ENCODE measurements around the gene ZNF865.

Gene ZNF865

DNA sequence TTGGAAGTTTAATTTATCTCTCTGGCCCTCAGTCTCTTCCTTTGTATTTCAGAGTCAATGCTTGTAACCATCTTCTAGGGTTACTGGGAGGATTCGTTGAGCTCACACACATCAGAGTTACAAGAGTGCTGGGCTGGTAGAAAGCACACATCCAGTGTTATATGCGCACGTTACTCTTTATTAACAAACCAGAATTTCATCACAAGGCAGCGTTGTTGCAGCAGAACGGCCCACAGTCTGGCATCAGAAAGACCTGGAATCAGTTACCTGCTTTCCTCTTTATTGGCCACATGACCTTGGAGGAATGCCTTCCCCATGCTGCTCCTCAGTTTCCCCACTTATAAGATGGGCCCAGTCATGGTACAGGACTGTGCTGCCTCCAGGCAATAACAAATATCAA is 3.9 kb downstream of the ZNF865 start:
- no peak for DNase-seq

DNA sequence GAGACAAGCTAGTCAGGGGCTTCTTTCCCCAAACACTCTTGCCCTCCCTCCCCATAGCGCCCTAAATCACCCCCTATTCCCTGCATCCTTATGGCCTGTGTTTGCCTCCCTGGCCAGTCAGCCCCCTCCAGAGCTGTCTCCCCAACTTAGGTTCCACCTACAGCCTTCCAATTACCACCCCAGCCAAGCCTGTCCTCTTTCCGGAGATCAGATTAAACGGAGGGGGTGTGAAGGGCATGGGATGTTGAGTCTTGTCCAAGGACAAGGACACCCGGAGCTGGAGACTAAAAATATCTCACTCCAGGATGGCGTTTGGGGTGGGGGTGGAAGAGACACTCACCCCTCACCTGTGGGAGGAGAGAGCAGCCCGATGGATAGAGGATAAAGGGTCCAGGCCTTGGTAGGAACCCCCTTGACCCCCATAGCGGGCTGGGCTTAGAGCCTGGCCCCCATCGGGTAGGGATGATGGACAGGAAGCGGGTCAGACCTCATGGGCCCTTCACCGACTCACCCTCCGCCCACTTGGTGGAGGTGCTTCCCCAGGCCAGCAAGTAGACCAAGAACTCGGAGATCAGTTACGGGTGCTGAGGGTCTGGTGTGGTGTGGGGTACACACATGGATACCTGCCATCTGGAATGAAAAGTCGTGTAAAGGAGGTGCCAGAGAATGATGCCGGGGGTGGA is 6.0 kb downstream of the ZNF865 start:
- DNase-seq = no peak

DNA sequence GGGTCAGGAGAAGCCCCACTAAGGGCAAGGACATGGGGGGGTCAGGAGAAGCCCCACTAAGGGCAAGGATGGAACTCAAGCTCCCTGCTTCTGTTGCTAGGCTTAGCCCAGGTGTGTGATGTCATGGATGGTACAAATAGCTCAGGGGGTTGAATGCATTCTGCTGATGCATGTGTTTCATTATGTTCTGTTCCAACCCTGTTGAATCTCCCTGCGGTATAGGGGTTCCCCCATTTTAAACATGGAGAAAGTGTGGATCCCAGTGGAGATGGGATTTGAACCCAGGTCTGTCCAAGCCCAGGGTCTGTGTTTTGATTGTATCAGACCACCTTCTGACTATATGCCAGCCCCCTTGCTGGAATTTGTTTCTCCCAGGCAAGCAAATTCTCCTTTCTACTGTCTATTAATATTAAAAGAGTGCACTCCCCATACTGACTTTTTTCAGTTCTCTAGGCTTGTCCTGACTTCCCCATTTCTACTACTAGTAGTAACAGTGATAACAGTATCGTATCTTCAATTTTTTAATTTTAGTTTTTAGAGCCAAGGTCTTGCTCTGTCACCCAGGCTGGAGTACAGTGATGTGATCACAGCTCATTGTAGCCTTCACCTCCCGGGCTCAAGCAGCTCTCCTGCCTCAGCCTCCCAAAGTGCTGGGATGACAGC is 6.7 kb downstream of the ZNF865 start:
- DNase-seq = no peak

DNA sequence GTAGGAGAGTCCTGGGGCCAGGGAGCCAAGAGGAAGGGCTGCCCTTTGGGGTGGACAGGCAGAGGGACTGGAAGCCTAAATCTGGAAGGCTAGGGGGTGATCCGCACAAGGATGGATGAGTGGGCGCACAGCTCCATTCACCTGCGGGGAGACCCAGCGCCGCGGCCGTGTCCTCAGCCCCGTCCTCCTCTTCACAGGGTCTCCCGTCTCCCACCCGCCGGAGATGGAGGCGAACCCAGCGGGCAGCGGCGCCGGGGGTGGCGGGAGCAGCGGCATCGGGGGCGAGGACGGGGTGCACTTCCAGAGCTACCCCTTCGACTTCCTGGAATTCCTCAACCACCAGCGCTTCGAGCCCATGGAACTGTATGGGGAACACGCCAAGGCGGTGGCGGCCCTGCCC is 7.9 kb downstream of the ZNF865 start:
- DNase-seq = no peak

DNA sequence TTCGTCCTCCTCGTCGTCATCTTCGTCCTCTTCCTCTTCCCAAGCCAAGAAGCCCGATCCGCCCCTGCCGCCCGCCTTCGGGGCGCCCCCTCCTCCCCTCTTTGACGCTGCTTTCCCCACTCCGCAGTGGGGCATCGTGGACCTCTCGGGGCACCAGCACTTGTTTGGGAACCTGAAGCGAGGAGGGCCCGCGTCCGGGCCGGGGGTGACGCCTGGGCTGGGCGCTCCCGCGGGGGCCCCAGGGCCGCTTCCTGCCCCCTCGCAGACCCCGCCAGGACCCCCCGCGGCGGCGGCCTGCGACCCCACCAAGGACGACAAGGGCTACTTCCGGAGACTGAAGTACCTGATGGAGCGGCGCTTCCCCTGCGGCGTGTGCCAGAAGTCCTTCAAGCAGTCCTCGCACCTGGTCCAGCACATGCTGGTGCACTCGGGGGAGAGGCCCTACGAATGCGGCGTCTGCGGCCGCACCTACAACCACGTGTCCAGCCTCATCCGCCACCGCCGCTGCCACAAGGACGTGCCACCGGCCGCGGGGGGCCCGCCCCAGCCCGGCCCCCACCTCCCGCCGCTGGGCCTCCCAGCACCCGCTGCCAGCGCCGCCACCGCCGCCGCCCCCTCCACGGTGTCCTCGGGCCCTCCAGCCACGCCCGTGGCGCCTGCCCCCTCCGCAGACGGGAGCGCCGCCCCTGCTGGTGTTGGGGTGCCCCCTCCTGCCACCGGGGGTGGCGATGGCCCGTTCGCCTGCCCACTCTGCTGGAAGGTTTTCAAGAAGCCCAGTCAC is 8.7 kb downstream of the ZNF865 start:
- DNase-seq = no peak

DNA sequence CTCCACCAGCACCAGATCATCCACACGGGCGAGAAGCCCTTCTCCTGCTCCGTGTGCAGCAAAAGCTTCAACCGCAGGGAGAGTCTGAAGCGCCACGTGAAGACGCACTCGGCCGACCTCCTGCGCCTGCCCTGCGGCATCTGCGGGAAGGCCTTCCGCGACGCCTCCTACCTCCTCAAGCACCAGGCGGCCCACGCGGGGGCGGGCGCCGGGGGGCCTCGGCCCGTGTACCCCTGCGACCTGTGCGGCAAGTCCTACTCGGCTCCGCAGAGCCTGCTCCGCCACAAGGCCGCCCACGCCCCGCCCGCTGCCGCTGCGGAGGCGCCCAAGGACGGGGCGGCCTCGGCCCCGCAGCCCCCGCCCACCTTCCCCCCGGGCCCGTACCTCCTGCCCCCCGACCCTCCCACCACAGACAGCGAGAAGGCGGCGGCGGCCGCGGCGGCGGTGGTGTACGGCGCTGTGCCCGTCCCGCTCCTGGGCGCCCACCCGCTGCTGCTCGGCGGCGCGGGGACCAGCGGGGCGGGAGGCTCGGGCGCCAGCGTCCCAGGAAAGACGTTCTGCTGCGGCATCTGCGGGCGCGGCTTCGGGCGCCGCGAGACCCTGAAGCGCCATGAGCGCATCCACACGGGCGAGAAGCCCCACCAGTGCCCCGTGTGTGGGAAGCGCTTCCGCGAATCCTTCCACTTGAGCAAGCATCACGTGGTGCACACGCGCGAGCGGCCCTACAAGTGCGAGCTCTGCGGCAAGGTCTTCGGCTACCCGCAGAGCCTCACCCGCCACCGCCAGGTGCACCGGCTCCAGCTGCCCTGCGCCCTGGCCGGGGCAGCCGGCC is 9.5 kb downstream of the ZNF865 start:
- no peak for DNase-seq

DNA sequence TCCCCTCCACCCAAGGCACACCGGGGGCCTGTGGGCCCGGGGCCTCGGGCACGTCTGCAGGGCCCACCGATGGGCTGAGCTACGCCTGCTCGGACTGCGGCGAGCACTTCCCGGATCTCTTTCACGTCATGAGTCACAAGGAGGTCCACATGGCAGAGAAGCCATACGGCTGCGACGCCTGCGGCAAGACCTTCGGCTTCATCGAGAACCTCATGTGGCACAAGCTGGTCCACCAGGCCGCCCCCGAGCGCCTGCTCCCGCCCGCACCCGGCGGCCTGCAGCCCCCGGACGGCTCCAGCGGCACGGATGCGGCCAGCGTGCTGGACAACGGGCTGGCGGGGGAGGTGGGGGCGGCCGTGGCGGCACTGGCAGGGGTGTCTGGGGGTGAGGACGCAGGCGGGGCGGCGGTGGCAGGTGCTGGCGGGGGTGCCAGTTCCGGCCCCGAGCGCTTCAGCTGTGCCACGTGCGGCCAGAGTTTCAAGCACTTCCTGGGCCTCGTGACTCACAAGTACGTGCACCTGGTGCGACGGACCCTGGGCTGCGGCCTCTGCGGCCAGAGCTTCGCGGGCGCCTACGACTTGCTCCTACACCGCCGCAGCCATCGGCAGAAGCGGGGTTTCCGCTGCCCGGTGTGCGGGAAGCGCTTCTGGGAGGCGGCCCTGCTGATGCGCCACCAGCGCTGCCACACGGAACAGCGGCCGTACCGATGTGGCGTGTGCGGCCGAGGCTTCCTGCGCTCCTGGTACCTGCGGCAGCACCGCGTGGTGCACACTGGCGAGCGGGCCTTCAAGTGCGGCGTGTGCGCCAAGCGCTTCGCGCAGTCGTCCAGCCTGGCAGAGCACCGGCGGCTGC is 10.3 kb downstream of the ZNF865 start:
- DNase-seq = no peak

DNA sequence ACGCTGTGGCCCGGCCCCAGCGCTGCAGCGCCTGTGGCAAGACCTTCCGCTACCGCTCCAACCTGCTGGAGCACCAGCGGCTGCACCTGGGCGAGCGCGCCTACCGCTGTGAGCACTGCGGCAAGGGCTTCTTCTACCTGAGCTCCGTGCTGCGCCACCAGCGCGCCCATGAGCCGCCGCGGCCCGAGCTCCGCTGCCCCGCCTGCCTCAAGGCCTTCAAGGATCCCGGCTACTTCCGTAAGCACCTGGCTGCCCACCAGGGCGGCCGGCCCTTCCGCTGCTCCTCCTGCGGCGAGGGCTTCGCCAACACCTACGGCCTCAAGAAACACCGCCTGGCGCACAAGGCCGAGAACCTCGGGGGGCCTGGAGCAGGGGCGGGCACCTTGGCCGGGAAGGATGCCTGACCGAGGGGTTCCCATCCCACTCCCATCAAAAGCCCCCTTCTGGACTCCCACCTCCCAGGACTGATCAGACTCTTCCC is 11.0 kb downstream of the ZNF865 start:
- no peak for DNase-seq

DNA sequence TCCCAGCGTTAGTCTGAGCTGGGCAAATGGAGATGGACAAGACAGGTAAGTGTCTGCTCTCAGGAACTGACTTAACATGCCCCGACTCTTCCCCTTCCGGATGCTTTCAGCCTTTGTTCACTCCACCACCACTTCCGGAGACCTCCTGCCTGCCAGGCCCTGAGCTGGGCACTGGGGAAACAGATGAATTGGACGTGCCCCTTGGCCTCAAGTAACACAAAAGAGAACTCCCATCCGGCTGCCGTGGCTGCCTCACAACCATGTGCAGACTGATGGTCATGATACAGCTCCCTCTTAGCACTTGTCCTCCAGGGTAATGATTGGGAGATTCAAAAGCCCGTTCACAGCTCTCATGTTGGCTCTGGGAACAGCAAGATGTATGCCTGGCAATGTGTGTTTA is 12.0 kb downstream of the ZNF865 start:
- no peak for DNase-seq

DNA sequence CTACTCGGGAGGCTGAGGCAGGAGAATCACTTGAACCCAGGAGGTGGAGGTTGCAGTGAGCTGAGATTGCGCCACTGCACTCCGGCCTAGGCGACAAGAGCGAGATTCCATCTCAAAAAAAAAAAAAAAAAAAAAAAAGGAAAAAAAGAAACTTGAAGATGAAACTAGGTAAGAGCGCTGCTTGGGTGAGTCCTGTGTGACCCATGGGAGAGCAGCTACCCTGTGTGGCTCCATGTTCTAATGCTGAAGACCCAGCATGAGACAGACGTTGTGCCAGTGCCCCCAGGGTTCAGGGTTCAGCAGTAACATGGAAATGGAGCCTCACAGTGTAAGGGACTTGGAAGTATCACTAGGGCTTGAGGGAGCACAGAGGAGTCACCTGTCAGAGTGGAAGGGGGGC is 13.0 kb downstream of the ZNF865 start:
- DNase-seq = no peak

DNA sequence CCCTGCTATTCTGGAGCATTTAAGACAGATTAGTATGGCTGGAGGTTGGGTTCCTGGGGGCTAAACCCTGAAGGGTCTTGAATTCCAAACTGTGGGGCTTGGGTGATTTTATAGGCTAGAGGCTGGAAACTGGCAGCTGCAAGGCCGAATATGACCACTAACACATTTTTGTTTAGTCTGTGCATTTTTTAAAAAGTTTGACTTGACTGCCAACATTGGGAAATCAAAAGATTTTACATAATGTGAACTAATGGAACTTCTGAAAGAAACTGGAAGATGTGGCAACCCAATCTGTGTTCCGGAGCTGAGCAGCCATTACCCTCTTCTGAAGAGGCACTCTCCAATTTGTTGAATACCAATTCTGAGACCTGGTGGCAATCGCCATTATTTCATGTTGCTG is 13.8 kb downstream of the ZNF865 start:
- DNase-seq = no peak

DNA sequence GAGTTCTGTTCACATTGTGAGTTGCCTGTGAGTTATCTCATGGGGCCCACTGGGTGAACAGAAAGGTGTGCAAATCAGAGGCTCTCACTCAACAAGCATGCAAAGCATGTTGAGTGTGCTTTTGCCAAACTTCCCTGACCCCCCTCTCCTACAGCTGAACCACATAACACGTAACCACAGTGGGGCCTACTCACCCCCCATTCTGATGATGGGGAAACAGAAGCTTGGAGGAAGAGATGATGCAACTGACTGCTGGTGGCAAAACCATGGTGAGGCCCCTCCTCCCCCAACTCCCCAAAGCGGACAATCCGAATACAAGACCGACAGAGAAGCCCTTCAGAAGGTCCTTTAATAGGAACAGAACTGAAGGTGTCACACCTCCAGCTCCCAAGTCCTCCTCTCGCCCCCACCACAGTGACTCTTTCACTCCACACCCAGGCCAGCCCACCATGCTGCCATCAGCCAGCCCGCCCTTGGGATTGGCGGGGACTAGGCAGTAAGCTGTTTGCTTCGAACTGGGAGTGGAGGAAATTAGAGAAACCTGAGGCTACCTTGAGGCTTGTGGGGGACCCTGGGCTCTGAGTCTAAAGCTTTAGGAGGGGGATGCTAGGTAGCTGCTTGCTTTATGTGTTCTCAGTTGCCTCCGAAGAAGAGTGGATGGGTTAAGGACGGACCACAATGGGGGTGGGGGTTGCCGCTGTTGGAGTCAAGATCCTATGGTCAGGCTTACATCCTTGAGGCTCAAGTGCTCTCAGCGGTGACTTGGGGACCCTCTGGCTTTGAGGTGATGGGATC is 15.2 kb downstream of the ZNF865 start:
- DNase-seq = peak; percentile 8

DNA sequence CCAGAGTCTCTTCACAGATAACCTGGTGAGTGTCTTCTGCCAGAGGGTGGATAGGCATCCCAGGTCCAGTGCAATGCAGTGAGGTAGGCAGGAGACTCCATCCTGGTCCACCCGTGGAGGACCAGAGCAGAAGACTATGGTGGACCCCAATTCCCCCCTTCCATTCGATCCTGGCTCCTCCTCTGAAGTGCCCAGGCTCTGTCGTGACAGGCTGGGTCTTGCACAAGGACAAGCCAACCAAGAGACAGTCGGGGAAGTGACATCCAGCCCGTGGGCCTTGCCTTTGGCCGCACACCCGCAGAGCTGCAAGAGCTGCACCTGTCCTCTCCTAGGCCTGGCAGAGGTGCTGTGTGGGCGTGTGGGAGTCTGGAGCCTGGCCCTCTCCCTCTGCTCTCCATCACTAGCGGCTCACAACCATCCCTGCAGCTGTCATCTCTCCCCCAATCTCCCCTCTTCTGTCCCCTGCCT is 15.8 kb downstream of the ZNF865 start:
- no peak for DNase-seq

DNA sequence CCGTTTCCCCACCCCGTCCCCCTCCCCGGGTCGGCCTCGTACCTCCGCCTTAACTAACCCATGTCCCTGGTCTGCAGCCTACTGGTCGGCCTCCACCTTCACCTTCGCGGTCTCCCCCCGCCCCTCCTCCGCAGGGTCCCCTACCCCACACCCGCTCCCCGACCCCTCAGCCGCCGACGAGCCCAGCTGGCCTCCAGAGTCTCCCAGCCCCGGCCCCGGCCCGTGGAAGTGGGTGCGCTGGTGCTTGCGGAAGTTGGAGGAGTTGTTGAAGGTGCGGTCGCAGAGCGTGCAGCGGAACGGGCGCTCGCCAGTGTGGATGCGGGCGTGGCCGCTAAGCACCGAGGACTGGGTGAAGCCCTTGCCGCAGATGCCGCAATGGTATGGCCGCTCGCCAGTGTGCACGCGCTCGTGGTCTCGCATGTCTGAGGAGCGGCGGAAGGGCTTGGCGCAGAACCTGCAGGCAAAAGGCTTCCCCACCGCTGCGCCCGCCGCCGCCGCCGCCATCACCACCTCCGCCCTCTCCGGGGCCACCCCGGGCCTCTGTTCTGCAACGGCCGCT is 16.3 kb downstream of the ZNF865 start:
- no peak for DNase-seq

DNA sequence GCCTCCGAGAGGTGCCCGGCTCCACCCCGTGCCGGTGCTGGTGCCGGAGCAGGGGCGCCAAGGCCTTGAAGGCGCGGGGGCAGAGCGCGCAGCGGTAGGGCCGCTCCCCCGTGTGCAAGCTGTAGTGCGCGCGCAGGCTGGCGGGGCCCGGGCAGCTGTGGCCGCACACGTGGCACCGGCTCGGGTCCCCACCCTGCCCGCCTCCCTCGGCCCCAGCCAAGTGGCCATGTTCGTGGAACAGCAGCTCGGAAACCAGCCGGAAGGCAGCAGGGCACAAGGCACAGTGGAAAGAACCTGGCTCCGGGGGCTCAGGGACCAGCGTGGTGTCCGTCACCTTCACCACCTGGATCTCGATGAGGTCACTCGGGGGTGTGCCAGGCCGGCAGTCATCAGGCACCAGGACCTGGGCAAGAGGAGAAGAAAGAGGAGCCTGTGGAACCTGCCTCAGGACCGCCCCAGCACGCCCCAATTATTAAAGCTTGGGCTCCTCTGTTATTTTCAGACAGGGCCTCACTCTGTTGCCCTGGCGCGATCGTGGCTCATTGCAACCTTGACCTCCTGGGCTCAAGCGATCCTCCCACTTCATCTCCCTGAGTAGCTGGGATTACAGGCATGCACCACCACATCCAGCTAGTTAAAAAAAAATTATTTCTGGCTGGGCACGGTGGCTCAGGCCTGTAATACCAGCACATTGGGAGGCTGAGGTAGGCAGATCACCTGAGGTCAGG is 17.0 kb downstream of the ZNF865 start:
- no peak for DNase-seq

DNA sequence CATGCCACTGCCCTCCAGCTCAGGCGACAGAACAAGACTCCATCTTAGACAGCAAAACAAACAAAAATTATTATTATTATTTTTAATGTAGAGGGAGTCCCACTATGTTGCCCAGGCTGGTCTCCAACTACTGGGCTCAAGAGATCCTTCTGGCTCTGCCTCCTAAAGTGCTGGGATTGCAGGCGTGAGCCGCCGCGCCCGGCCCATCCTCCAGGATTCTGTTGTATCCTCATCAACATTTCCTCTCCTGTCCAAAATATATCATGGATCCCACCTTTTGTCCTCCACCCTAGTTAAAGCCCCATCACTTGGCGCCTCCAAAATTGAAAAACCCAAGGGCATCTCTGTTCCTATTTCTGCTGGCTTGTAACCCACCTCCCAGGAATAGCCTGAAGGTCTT is 17.7 kb downstream of the ZNF865 start:
- no peak for DNase-seq

DNA sequence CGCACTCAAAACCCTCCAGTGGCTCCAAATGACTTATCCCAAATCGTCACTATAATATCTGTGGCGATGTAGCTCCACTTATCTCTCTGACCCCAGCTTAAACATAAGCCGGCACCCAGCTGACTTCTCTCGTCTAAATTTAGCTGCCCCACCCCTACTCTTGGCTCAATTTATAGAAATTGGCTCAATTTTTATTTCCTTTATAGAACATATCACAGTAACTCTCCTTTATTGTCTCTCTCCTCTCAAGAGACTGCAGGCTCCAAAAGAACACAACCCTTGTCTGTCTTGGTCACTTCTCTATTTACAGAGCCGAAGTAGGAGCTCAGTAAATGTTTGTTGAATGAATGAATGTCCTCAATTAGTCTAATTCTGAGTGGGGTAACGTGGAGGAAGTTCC is 18.1 kb downstream of the ZNF865 start:
- no peak for DNase-seq

DNA sequence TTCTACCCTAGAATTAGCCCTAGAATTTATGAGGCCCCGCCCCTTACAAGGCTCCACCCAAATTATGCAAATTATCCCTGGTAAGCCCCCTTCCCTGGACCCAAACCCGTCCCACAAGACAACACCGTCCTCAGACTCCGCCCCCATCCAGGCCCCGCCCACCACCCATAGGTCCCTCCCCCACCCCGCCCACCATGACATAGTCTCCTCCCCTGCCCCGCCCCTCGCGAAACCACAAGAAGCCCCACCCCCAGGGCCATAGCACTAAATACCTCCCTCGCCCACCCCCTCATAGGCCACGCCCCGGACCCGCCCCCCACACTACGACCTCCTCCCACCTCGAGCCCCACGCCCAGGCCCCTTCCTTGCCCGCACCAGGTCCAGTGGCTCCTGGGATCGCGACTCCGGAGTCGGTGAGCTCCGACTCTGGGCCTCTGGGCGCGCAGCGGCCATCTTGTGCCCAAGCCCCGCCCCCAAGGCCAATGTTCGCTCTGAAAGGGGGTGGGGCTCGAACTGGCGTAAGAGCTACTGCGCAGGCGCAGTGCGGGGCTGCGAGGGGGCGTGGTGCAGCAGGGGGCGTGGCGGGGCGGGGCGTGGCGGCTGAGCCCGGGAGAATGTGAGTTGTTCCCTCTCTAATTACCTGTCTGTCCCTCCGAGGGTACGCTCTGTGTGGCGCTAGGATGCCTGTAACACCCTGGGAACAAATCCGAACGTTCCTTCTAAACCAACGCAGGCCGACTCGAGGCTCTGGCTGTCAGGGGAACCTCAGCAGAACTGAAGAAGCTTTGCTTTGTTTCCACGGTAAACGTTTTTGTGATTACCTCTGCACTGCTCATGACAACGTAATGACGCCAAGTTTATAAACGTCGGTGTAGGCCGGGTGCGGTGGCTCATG is 18.9 kb downstream of the ZNF865 start, which contains the start of gene ZNF784:
ZNF784 (minus strand) TSS at position 458 of the 895 bp plus-strand sequence; CDS start at position 453, 5 bp downstream.
- peak; percentile 88 for DNase-seq

DNA sequence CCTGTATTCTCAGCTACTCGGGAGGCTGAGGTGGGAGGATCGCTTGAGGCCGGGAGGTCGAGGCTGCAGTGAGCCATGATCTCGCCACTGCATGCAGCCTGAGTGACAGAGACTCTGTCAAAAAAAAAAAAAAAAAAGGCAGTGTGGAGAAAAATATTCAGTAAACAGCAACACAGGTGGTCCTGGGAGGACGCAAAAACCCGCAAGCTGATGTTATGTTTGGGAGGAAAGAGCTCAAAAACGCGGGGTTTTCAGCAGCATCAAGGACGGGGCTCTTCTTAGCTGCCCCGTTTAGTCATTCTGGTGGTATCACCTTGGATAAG is 19.5 kb downstream of the ZNF865 start:
- no peak for DNase-seq
